Neuronal stem cell (in vitro differentiated cells): ENCODE measurements around the gene SLC9A5.

Source experiments
- DNase-seq: peaks from one replicate; pipeline ENCODE4 v3.0.0-alpha.2; 2013; ENCODE audit warnings: low spot score
- H2AFZ ChIP-seq: one replicate; pipeline ENCODE4 v1.6.1; 2013; ENCODE audit warnings: mild to moderate bottlenecking, low read length, inconsistent platforms
- H2AK5ac ChIP-seq: 2 replicates; pipeline ENCODE4 v1.6.1; 2013; ENCODE audit warnings: low read depth, mild to moderate bottlenecking, inconsistent platforms, low read length, moderate library complexity, mixed read lengths
- H2BK120ac ChIP-seq: 2 replicates; pipeline ENCODE4 v1.6.1; 2013; ENCODE audit warnings: low read depth, mild to moderate bottlenecking, inconsistent platforms, low read length, moderate library complexity, mixed read lengths
- H2BK12ac ChIP-seq: one replicate; pipeline ENCODE4 v1.6.1; 2013; ENCODE audit warnings: low read length, inconsistent platforms
- H2BK15ac ChIP-seq: 2 replicates; pipeline ENCODE4 v1.6.1; 2013; ENCODE audit warnings: mild to moderate bottlenecking, low read length, inconsistent platforms, mixed read lengths
- H2BK5ac ChIP-seq: one replicate; pipeline ENCODE4 v1.6.1; 2013; ENCODE audit warnings: inconsistent platforms, mild to moderate bottlenecking, low read length, moderate library complexity
- H3K14ac ChIP-seq: one replicate; pipeline ENCODE4 v1.6.1; 2013; ENCODE audit warnings: low read length, inconsistent platforms
- H3K18ac ChIP-seq: 2 replicates; pipeline ENCODE4 v1.6.1; 2013; ENCODE audit warnings: low read length, inconsistent platforms
- H3K23ac ChIP-seq: 2 replicates; pipeline ENCODE4 v1.6.1; 2013; ENCODE audit warnings: low read depth, mild to moderate bottlenecking, mixed read lengths, low read length, inconsistent platforms; ENCODE audit not compliant: poor library complexity
- H3K27ac ChIP-seq: replicated peaks from 3 replicates; pipeline ENCODE4 v1.5.1; 2013; ENCODE audit warnings: low read length, inconsistent platforms
- H3K27me3 ChIP-seq, 3 experiments: 2 replicates each; pipeline ENCODE4 v1.6.1; 2013; ENCODE audit warnings: low read length in 3 of 3, mild to moderate bottlenecking in 2 of 3, inconsistent platforms in 1 of 3, low read depth in 1 of 3, mixed read lengths in 1 of 3, moderate library complexity in 1 of 3; ENCODE audit not compliant: control insufficient read depth in 3 of 3, insufficient read depth in 3 of 3
- H3K36me3 ChIP-seq, 2 donors: replicated peaks in 1 of 2; 2 replicates each; pipeline ENCODE4 v1.6.1; 2013; ENCODE audit warnings: low read length in 2 of 2; ENCODE audit not compliant: control insufficient read depth in 2 of 2, insufficient read depth in 2 of 2
- H3K4ac ChIP-seq: 2 replicates; pipeline ENCODE4 v1.6.1; 2013; ENCODE audit warnings: inconsistent platforms, mild to moderate bottlenecking, low read length, moderate library complexity
- H3K4me1 ChIP-seq, 2 donors: 1 replicate in 1 of 2; 2 replicates in 1 of 2; pipeline ENCODE4 v1.6.1; 2013; ENCODE audit warnings: low read length in 2 of 2, low read depth in 1 of 2; ENCODE audit not compliant: control insufficient read depth in 2 of 2, insufficient read depth in 1 of 2
- H3K4me2 ChIP-seq: one replicate; pipeline ENCODE4 v1.6.1; 2013; ENCODE audit warnings: mild to moderate bottlenecking, low read length, inconsistent platforms; ENCODE audit not compliant: insufficient read depth, poor library complexity, severe bottlenecking
- H3K4me3 ChIP-seq, 2 donors: 2 replicates each; pipeline ENCODE4 v1.5.1; 2013; ENCODE audit warnings: low read length in 2 of 2, mild to moderate bottlenecking in 2 of 2, inconsistent platforms in 1 of 2, moderate library complexity in 1 of 2
- H3K79me1 ChIP-seq: one replicate; pipeline ENCODE4 v1.6.1; 2013; ENCODE audit warnings: low read depth, mild to moderate bottlenecking, inconsistent platforms, low read length, moderate library complexity
- H3K9ac ChIP-seq: one replicate; pipeline ENCODE4 v1.6.1; 2013; ENCODE audit warnings: mild to moderate bottlenecking, low read depth, low read length, inconsistent platforms; ENCODE audit not compliant: poor library complexity
- H3K9me3 ChIP-seq, 2 donors: replicated peaks in 1 of 2; 2 replicates each; pipeline versions ENCODE3 to v1.6.1; 2013; ENCODE audit warnings: low read length in 2 of 2, mild to moderate bottlenecking in 2 of 2, inconsistent platforms in 1 of 2, low read depth in 1 of 2, mixed read lengths in 1 of 2, moderate library complexity in 1 of 2; ENCODE audit not compliant: control insufficient read depth in 2 of 2, insufficient read depth in 1 of 2
- H4K8ac ChIP-seq: one replicate; pipeline ENCODE4 v1.6.1; 2013; ENCODE audit warnings: low read depth, mild to moderate bottlenecking, inconsistent platforms, low read length, moderate library complexity
- H4K91ac ChIP-seq: one replicate; pipeline ENCODE4 v1.6.1; 2013; ENCODE audit warnings: low read length, low read depth, mild to moderate bottlenecking, inconsistent platforms; ENCODE audit not compliant: poor library complexity
- WGBS, 2 donors: extraction: QIAGEN DNeasy Blood & Tissue Kit; methylation state at CpG; one replicate each; pipeline ENCODE4 v1.1.7; 2013; ENCODE audit warnings: missing lambda C conversion rate in 2 of 2, mixed read lengths in 1 of 2; ENCODE audit not compliant: insufficient read length in 2 of 2, insufficient replicate concordance in 1 of 2; ENCODE audit errors: extremely low coverage in 2 of 2; 5-methylcytosine and 5-hydroxymethylcytosine counted together

Gene SLC9A5

DNA sequence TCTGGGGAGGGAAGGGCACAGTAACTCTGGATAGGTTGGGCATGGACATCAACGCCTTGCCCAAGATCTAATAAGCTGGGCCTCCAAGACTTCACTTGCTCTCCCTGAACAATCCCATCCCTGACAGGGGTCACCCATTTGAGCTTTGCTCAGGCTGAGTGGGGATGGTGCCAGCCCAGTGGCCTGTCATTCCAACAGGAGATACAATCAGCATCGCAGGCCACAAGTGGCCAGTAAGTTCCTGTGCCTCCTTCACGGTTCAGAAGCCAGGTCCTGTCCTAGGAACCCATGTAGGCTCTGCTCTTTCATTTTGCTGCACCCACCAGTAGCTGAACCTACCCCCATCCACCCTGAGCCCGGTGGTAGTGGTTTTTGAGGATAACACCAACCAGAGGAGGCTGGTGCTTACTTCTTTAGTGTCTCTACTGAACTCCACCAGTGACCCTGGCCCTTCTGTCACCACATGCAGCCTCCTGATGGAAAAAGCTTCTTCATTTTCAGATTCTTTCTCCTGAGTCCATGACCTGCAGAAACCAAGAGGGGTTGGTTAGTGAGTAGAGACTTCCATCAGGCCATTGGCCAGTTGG is 45.5 kb downstream of the SLC9A5 start:
- H3K27ac ChIP-seq = no peak overlapping the region
- no peak overlapping the region for H4K8ac ChIP-seq
- WGBS, 2 donors = no CpG with 5 or more reads among the region's 4 CpGs
- no peak overlapping the region for H3K14ac ChIP-seq
- H2AK5ac ChIP-seq = no peak overlapping the region
- no peaks in the 10 kb centered on the region for H3K36me3 ChIP-seq
- peak overlapping the region; percentile 22 for H4K91ac ChIP-seq
- no peaks in the 10 kb centered on the region for H3K79me1 ChIP-seq
- H3K4ac ChIP-seq = no peak overlapping the region
- no peak overlapping the region for H2BK12ac ChIP-seq
- H3K18ac ChIP-seq = no peak overlapping the region
- H3K23ac ChIP-seq = no peak overlapping the region
- no peak overlapping the region for H2AFZ ChIP-seq
- H3K9me3 ChIP-seq = no peaks in the 10 kb centered on the region
- H2BK120ac ChIP-seq = no peak overlapping the region
- H3K27me3 ChIP-seq = peaks cover 0 to 52% (median 0%) of the 10 kb centered on the region in 3 experiments
- H3K9ac ChIP-seq = no peak overlapping the region
- no peak for DNase-seq
- H3K4me3 ChIP-seq = no peak overlapping the region
- H2BK15ac ChIP-seq = no peak overlapping the region
- H3K4me1 ChIP-seq = peaks cover 0 to 1% of the 10 kb centered on the region in 2 donors
- no peak overlapping the region for H3K4me2 ChIP-seq
- H2BK5ac ChIP-seq = no peak overlapping the region

DNA sequence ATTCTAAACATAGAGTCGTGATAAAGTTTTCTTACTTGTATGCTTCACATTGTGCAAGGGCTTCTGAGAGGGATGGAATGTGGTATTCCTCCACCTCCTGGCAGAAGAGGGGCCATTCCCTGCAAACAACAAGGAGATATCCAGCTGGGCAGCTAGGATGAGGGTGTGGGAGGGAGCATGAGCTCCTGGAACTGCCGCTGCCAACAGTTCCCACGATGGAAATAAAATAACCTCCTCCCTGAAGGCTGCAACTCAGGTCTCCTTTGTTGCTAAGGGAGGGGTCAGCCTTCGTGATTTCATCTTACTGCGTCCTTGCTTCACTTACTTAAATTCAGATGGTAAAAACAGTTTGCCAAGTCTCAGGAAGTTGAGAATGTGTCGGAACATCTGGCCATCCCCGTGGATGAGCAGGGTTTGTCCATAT is 46.2 kb downstream of the SLC9A5 start:
- H3K27ac ChIP-seq = no peak overlapping the region
- DNase-seq = no peak

DNA sequence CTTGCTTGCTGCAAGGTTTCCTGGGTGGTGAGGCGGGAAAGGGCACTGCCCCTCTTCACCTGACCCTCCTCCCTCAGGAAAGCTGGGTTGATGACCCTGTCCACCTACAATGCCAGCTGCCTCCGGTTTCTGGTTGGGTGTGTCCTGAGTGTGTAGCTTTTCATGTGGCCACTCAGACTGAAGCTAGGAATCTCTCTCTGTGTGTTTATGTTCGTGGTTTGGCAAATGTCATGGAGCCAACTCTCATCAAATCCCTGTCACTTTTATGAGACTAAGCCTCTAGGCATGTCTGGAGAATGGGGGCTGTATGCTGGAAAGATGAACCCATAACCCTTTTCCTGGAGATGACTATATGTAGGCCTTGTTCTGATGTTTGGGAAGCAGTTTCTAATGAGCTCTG is 47.6 kb downstream of the SLC9A5 start:
- peaks cover 0 to 56% (median 0%) of the 10 kb centered on the region in 3 experiments for H3K27me3 ChIP-seq
- H3K27ac ChIP-seq = no peak overlapping the region
- no peak overlapping the region for H4K8ac ChIP-seq
- no peak overlapping the region for H4K91ac ChIP-seq
- H3K9ac ChIP-seq = no peak overlapping the region
- no peak overlapping the region for H2AFZ ChIP-seq
- no peak overlapping the region for H3K4me3 ChIP-seq
- H3K4me1 ChIP-seq = peaks cover 1 to 5% of the 10 kb centered on the region in 2 donors
- H2BK15ac ChIP-seq = no peak overlapping the region
- H3K18ac ChIP-seq = no peak overlapping the region
- H3K36me3 ChIP-seq = no peaks in the 10 kb centered on the region
- no peak overlapping the region for H3K14ac ChIP-seq
- no peaks in the 10 kb centered on the region for H3K79me1 ChIP-seq
- no peak overlapping the region for H2BK5ac ChIP-seq
- H3K4ac ChIP-seq = no peak overlapping the region
- H3K9me3 ChIP-seq = no peaks in the 10 kb centered on the region
- WGBS, 2 donors = no CpG with 5 or more reads among the region's 3 CpGs
- no peak overlapping the region for H3K4me2 ChIP-seq
- H2BK12ac ChIP-seq = no peak overlapping the region
- H2AK5ac ChIP-seq = no peak overlapping the region
- no peak for DNase-seq
- no peak overlapping the region for H2BK120ac ChIP-seq
- no peak overlapping the region for H3K23ac ChIP-seq

More for the DNA sequence above, 46.2 kb downstream of the SLC9A5 start:
- Histone ChIP-seq H3K4me1 (peaks cover under 1 to 1% of the 10 kb centered on the region in 2 donors), H3K79me1 (no peaks in the 10 kb centered on the region), H2AK5ac (no peak overlapping the region), H3K36me3 (no peaks in the 10 kb centered on the region), H3K4me3 (no peak overlapping the region), H3K27me3 (peaks cover 0 to 52% (median 0%) of the 10 kb centered on the region in 3 experiments), H3K9ac (no peak overlapping the region), H3K9me3 (no peaks in the 10 kb centered on the region), H2AFZ (no peak overlapping the region), H3K23ac (no peak overlapping the region), H3K18ac (no peak overlapping the region), H3K14ac (no peak overlapping the region), H4K8ac (no peak overlapping the region), H4K91ac (no peak overlapping the region), H2BK120ac (no peak overlapping the region), H3K4me2 (no peak overlapping the region), H2BK12ac (no peak overlapping the region), H2BK15ac (no peak overlapping the region), H3K4ac (no peak overlapping the region), H2BK5ac (no peak overlapping the region)
- WGBS, 2 donors = no CpG with 5 or more reads among the region's 7 CpGs

DNA sequence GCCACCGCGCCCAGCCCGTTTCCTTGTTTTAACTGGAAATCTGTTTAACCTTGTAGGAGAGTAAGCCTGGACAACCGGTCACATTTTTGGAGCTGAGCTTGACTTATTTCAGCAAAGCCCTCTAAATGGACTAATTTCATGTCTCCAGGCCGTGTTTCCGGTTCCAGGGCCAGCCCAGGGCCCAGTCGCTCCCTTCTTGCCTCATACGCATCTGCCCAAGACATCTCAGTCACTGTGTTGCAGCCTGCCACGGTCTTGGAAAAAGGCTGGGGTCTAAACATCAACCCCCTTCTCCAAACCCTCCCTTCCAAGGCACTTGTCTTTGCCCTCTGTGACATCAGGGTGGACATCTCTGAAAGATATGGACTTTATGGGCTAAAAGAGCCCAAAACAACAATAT is 49.5 kb downstream of the SLC9A5 start:
- no CpG with 5 or more reads among the region's 9 CpGs for WGBS, 2 donors
- Histone ChIP-seq H4K91ac (no peak overlapping the region), H3K36me3 (no peaks in the 10 kb centered on the region), H3K4ac (no peak overlapping the region), H2BK5ac (no peak overlapping the region), H3K9me3 (no peaks in the 10 kb centered on the region), H4K8ac (no peak overlapping the region), H2BK15ac (no peak overlapping the region), H3K4me1 (peaks cover 1 to 5% of the 10 kb centered on the region in 2 donors), H3K79me1 (no peaks in the 10 kb centered on the region), H2AK5ac (no peak overlapping the region), H3K4me2 (no peak overlapping the region), H3K27me3 (peaks cover 0 to 65% (median 0%) of the 10 kb centered on the region in 3 experiments), H3K14ac (no peak overlapping the region), H2AFZ (no peak overlapping the region), H3K9ac (no peak overlapping the region), H2BK12ac (no peak overlapping the region), H3K27ac (no peak overlapping the region), H3K18ac (no peak overlapping the region), H2BK120ac (no peak overlapping the region), H3K23ac (no peak overlapping the region), H3K4me3 (no peak overlapping the region)
- DNase-seq = no peak
